Measurements from ENCODE around the gene PCSK5. TPM values are rescaled to one million over a fixed set of nuclear protein-coding genes. Genes with fewer than 3 reads are reported as not detected.
"Not testable (repeated sequence)": the region's sequence is repeated elsewhere in the genome, so short reads cannot be mapped to it uniquely, and the experiment has no call there.

Gene PCSK5
- total RNA-seq, 4 donors from 2014 or later, result 37.7 to 53.4 (median 43.1) TPM

DNA sequence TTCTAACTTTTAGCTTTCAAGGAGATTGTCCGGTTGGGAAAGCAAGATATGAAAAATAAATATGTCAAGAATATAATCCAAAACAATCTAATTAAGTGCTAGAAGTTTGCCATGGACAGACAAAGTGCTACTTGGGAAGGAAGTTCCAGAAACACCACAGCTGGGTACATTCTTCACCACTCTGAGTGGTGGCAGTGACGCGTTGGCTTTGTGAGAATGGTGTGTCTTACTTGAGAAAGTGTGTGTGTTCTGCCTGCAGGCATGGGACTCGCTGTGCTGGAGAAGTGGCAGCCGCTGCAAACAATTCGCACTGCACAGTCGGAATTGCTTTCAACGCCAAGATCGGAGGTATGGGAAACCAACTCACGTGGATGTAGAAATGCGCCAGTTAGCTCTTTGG, 177.2 kb downstream of the PCSK5 start:
- DNase-seq (ENCODE audit: low spot score) (no peak), ATAC-seq (ENCODE audit: low FRiP score) (no peak)
- TF ChIP-seq CTCF (IDR thresholded peaks at IDR 0.05), result no peak

DNA sequence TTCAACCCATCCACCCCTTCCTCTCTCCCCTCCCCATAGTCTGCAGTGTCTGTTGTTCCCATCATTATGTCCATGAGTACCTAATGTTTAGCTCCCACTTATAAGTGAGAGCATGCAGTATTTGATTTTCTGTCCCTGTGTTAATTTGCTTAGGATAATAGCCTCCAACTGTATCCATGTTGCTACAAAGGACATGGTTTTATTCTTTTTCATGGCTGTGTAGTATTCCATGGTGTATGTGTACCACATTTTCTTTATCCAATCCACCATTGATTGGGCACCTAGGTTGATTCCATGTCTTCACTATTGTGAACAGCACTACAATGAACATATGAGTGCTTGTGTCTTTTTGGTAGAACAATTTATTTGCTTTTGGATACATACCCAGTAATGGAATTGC, 187.1 kb downstream of the PCSK5 start:
- DNase-seq (ENCODE audit: low spot score), result no peak
- no peak for TF ChIP-seq CTCF (IDR thresholded peaks at IDR 0.05)
- ATAC-seq (ENCODE audit: low FRiP score), result no peak

GRCh38 chr9:76081281-76081680, 190.8 kb downstream of the PCSK5 start:
- not testable (repeated sequence) for ATAC-seq (ENCODE audit: low FRiP score); DNase-seq (ENCODE audit: low spot score)

DNA sequence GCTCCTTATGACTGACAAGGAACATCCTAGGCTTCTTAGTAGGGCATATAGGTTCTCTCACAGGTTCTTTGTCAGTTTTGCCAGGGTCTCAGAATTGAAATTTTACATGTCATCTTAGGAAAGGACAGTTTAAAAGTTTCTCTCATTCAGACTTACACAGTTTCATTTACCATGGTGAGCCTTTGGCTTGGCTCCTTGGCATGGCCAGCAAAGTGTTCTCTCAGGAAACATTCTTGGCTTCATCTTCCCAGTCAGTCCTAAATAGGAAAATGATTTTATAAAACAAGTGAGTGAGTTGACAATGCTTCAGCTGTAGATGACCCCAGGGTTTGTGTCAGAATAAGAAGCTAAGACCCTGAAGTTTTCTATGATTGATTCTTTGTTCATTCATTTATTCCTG, 191.6 kb downstream of the PCSK5 start:
- no peak for DNase-seq (ENCODE audit: low spot score)
- TF ChIP-seq CTCF (IDR thresholded peaks at IDR 0.05), result no peak
- no peak for ATAC-seq (ENCODE audit: low FRiP score)

- ATAC-seq (ENCODE audit: low FRiP score), result no peak
- no peak for DNase-seq (ENCODE audit: low spot score)
- no peak for TF ChIP-seq CTCF (IDR thresholded peaks at IDR 0.05)
Measured at GRCh38 chr9:76085596-76085995, 195.1 kb downstream of the PCSK5 start.

DNA sequence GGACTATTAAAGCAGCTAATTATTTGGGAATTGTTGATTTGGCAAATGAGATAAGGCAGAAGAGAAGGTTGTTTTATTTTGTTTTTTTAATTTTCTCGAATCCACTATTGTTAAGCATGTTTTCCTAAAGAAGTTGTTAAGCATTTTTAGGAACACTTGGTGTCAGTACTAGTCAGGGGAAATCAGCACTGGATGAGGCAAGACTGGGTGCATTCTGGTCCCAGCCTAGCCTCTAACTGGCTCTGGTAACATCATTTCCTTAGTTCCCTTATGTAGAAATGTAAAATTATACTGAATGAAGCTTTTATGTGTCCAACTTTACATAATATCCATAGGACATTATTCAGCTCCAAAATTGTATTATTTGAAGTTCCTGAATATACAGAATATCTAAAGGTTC, 196.1 kb downstream of the PCSK5 start:
- ATAC-seq (ENCODE audit: low FRiP score), result no peak
- no peak for TF ChIP-seq CTCF (IDR thresholded peaks at IDR 0.05)
- no peak for DNase-seq (ENCODE audit: low spot score)

DNA sequence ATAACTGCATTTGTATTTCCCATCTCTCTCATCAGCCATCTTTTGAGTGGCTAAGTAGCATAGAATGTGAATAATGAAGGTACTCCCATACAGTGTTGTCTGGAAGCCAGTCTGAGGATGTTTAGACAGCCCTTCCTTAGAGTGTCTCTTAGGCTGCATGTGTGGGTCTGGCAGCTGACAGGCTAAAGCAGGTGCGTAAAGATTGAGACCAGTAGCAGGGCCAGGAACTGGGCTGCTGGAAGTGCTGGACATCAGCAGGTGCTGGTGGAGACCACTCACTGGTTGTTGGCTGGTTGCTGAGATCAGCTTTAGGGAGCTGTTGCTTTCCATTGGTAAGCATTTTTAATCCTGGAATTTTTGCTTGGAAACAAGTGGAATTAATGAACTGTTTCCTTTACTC, 197.5 kb downstream of the PCSK5 start:
- no peak for DNase-seq (ENCODE audit: low spot score)
- ATAC-seq (ENCODE audit: low FRiP score), result no peak
- TF ChIP-seq CTCF (IDR thresholded peaks at IDR 0.05), result no peak

DNA sequence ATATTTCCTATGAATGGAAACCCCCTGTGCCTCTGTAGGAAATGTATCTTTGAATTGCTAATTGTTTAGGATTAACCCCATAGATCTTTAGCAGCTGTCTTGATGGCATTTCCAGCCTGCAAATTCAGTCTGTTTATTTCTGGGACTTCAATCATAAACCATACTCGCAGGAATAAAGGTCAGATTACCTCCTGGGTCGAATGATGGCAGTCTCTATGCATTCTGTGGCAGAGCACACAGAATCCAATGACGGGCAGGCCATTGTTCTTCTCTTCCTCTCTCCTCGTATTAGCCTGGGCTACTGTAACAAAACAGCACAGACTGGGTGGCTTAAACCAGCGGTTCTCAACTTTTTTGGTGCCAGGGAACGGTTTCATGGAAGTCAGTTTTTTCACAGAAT, 199.9 kb downstream of the PCSK5 start:
- no peak for TF ChIP-seq CTCF (IDR thresholded peaks at IDR 0.05)
- DNase-seq (ENCODE audit: low spot score) (no peak), ATAC-seq (ENCODE audit: low FRiP score) (no peak)

Data from omental fat pad (tissue), 4 donors.